ENCODE results near the gene BORA. TPM values are rescaled to one million over a fixed set of nuclear protein-coding genes. Genes with fewer than 3 reads are reported as not detected.
A peak's percentile ranks its signal among the peaks of the same experiment; 100 is the strongest.
"Not testable (repeated sequence)": the region's sequence is repeated elsewhere in the genome, so short reads cannot be mapped to it uniquely, and the experiment has no call there.

Gene BORA
- total RNA-seq, 6 experiments from 2014 or later, result 0.79 to 4.4 (median 1.0) TPM

DNA sequence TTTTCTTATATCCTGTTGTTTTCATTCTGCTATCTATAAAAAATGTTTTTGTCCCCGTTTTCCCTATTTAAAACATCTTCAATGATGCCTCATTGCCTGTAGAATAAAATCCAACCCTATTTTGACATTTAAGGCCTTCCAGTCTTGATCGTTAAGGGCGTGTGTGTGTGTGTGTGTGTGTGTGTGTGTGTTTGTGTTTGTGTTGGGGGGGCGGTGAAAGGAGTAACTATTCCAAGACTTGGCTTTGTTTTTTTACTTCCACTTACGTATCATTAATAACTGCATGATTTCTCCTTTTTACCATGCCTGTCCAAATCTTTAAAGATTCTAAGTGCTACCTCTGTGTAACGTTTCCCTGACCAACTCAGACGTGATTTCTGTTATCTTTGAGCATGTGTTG, 55.0 kb downstream of the BORA start:
- intact Hi-C loops (cut with DNase I), result no loop called here
- 0% methylated on average over 7 of the region's 7 CpGs for WGBS (ENCODE audit: insufficient coverage, low coverage, low lambda C conversion rate, missing lambda C conversion rate)
- Histone ChIP-seq H3K27me3 (no peaks in the 10 kb centered on the region), H3K36me3 (peaks cover 0 to 6% (median 2%) of the 10 kb centered on the region in 4 donors), H3K9me3 (no peaks in the 10 kb centered on the region), H3K4me3 (peak overlapping the region; percentile 87 to 97 (median 92)), H3K27ac (peak overlapping the region in 1 of 3 donors; percentile 45), H3K4me1 (peaks cover 0 to 24% (median 7%) of the 10 kb centered on the region in 4 donors)
- TF ChIP-seq POLR2A (IDR thresholded peaks at IDR 0.05), result no peak
- TF ChIP-seq, protein P1, sequence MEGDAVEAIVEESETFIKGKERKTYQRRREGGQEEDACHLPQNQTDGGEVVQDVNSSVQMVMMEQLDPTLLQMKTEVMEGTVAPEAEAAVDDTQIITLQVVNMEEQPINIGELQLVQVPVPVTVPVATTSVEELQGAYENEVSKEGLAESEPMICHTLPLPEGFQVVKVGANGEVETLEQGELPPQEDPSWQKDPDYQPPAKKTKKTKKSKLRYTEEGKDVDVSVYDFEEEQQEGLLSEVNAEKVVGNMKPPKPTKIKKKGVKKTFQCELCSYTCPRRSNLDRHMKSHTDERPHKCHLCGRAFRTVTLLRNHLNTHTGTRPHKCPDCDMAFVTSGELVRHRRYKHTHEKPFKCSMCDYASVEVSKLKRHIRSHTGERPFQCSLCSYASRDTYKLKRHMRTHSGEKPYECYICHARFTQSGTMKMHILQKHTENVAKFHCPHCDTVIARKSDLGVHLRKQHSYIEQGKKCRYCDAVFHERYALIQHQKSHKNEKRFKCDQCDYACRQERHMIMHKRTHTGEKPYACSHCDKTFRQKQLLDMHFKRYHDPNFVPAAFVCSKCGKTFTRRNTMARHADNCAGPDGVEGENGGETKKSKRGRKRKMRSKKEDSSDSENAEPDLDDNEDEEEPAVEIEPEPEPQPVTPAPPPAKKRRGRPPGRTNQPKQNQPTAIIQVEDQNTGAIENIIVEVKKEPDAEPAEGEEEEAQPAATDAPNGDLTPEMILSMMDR (IDR thresholded peaks at IDR 0.05), result no peak
- DNase-seq (no peak), ATAC-seq (no peak)

DNA sequence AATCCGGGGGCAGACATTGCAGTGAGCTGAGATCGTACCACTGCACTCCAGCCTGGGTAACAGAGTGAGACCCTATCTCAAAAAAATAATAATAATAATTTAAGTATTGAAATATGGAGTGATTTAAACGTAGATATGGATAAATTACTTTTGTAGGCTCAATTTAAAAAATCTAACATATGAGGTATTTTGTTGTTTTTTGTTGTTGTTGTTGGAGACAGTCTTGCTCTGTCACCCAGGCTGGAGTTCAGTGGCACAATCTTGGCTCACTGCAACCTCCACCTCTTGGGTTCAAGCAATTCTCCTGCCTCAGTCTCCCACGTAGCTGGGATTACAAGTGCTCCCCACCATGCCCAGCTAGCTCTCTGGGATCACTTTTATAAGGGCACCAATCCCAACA, 57.0 kb downstream of the BORA start:
- H3K27ac ChIP-seq; H3K9me3 ChIP-seq; intact Hi-C loops (cut with DNase I); ATAC-seq; H3K36me3 ChIP-seq; DNase-seq; H3K4me3 ChIP-seq; H3K27me3 ChIP-seq: not testable (repeated sequence)
- whole genome bisulfite sequencing (ENCODE audit: insufficient coverage, low coverage, low lambda C conversion rate, missing lambda C conversion rate), result no CpG with 5 or more reads among the region's 4 CpGs
- H3K4me1 ChIP-seq, result peaks cover 0 to 17% (median 7%) of the 10 kb centered on the region in 4 donors

DNA sequence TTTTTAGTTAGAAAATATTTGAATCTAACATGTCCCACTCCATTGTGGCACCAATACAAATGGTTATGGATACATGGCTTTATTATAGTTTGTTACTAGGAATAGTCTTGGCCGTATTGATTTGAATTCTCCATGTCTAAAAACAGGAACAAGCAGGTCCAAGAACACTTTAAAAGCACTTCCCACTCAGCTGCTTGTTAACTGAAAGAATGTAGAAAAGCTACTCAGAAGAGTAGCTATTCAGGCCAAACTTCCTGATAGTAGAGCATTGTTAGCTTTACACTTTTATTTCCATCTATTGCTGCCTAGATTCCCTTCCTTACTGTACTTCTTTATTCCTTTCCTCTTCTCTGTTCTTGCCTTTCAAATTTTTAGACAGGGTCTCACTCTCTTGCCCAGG, 61.1 kb downstream of the BORA start:
- no peak overlapping the region for H3K4me3 ChIP-seq
- intact Hi-C loops (cut with DNase I), result no loop called here
- H3K27me3 ChIP-seq, result no peaks in the 10 kb centered on the region
- ATAC-seq (no peak), DNase-seq (no peak)
- no peaks in the 10 kb centered on the region for H3K36me3 ChIP-seq
- H3K4me1 ChIP-seq, result peaks cover 0 to 11% (median 2%) of the 10 kb centered on the region in 4 donors
- no peaks in the 10 kb centered on the region for H3K9me3 ChIP-seq
- no peak overlapping the region for H3K27ac ChIP-seq
- no peak for TF ChIP-seq POLR2A (IDR thresholded peaks at IDR 0.05)
- 75% methylated on average over 1 of the region's 1 CpG for WGBS (ENCODE audit: insufficient coverage, low coverage, low lambda C conversion rate, missing lambda C conversion rate)

DNA sequence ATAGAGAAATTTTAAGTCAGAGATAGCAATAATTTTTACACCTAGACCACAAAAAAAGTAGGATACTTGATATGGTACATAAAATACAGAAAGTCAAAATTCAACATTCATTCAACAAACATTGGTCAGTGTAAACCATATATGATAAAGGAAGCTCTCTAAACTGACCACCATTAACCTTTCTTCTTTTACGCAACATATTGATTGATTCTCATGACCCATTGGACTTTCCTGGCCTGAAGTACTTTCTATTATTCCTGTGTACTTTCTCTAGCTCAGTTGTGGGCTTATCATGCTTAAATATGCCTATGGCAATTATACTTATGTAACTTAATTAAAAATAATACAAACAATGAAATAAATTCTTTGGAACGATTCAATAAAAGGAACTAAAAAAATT, 64.9 kb downstream of the BORA start:
- ATAC-seq, result peak; percentile 90 to 92 (median 92)
- no peak for TF ChIP-seq POLR2A (IDR thresholded peaks at IDR 0.05)
- peak overlapping the region in 2 of 3 donors; percentile 38 to 41 for H3K27ac ChIP-seq
- no peaks in the 10 kb centered on the region for H3K27me3 ChIP-seq
- intact Hi-C loops (cut with DNase I), result no loop called here
- peaks cover 0 to 11% (median 2%) of the 10 kb centered on the region in 4 donors for H3K4me1 ChIP-seq
- peaks cover 0 to 9% (median 0%) of the 10 kb centered on the region in 4 donors for H3K36me3 ChIP-seq
- 31% methylated on average over 2 of the region's 2 CpGs for WGBS (ENCODE audit: insufficient coverage, low coverage, low lambda C conversion rate, missing lambda C conversion rate)
- H3K4me3 ChIP-seq, result peak overlapping the region in 1 of 3 donors; percentile 1
- no peaks in the 10 kb centered on the region for H3K9me3 ChIP-seq
- no peak for DNase-seq

DNA sequence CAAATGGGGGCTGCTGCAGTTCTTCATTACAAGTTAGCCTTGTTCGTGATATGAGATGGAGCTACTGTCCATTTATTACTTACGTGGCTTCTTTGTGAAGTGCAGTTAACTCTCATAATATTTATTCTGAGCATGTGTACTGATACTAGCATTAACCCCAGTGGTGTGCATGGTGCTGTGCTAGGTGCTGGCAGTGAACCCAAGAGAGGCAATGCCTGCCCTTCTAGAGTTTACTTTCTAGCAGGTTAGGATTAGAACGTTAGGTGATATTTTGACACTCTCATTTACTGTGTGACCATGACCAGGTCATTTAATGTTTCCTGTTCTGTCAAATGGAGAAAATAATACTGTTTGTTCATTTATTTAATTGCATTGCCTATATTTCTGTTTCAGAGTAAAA, 71.1 kb downstream of the BORA start:
- peaks cover 0 to 9% (median 1%) of the 10 kb centered on the region in 4 donors for H3K36me3 ChIP-seq
- H3K9me3 ChIP-seq, result no peaks in the 10 kb centered on the region
- peak in 1 of 4 donors; percentile 58 for ATAC-seq
- no peaks in the 10 kb centered on the region for H3K27me3 ChIP-seq
- intact Hi-C loops (cut with DNase I), result no loop called here
- 59% methylated on average over 3 of the region's 3 CpGs for WGBS (ENCODE audit: insufficient coverage, low coverage, low lambda C conversion rate, missing lambda C conversion rate)
- H3K4me3 ChIP-seq, result no peak overlapping the region
- H3K4me1 ChIP-seq, result peaks cover 0 to 5% (median 0%) of the 10 kb centered on the region in 4 donors
- TF ChIP-seq POLR2A (IDR thresholded peaks at IDR 0.05), result no peak
- TF ChIP-seq, protein P1 (IDR thresholded peaks at IDR 0.05), result no peak
- no peak for DNase-seq
- H3K27ac ChIP-seq, result no peak overlapping the region

DNA sequence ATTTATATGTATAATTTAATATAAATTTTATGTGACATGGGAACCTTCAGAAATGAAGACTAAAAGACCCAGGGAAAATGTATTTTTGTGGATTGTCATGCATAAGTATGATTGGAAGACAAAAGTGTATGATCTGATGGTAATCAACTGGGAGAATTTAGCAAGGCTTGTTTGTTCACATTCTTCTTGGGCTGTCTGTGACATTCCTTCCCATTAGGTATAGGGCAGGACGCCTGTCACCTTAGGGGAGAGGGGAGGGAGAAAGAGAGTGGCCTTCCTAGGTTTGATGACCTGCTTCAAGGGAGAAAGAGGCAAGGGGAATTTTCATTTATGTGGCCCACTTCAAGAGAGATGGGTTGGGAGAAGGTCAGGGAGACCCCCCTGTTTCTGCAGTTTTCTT, 76.6 kb downstream of the BORA start:
- H3K4me1 ChIP-seq, result no peaks in the 10 kb centered on the region
- intact Hi-C loops (cut with DNase I), result no loop called here
- TF ChIP-seq, protein P1 (IDR thresholded peaks at IDR 0.05), result no peak
- no peak for TF ChIP-seq POLR2A (IDR thresholded peaks at IDR 0.05)
- H3K36me3 ChIP-seq, result peaks cover 0 to 3% (median 0%) of the 10 kb centered on the region in 4 donors
- no peak overlapping the region for H3K4me3 ChIP-seq
- DNase-seq (no peak), ATAC-seq (no peak)
- no peaks in the 10 kb centered on the region for H3K9me3 ChIP-seq
- no peak overlapping the region for H3K27ac ChIP-seq
- H3K27me3 ChIP-seq, result no peaks in the 10 kb centered on the region
- no CpG with 5 or more reads among the region's 1 CpG for WGBS (ENCODE audit: insufficient coverage, low coverage, low lambda C conversion rate, missing lambda C conversion rate)

Small RNA genes within 50 kb of the gene (small RNA-seq; reads per million reads assigned to genes)
- gene RNU6-80P, result 0 reads per million in 2 experiments

Other genes with a start within 250 kb of the BORA start
- gene MZT1, start 294 bp upstream of the BORA start, total RNA-seq, result 1 to 10 TPM; 1.0 to 2.0 (median 1.9) TPM
- gene DIS3, start 54.0 kb downstream of the BORA start, total RNA-seq, result 10 to 100 TPM; 11.3 to 14.6 (median 14.1) TPM
- gene PIBF1, start 54.2 kb downstream of the BORA start, total RNA-seq, result 10 to 100 TPM in 2 of 6 experiments, 1 to 10 TPM in 4; 5.3 to 10.9 (median 7.8) TPM